Neural cell (in vitro differentiated cells): ENCODE results near the gene TRPM2. TPM values are rescaled to one million over a fixed set of nuclear protein-coding genes. Genes with fewer than 3 reads are reported as not detected.

Experiments
- H2AFZ ChIP-seq: fragments of 200-600, 300-800 bp; sonication (generic), shearing (Covaris generic); 2 replicates; pipeline ENCODE4 v1.6.0; 2014; ENCODE audit warnings: low read depth, mild to moderate bottlenecking, antibody characterized with exemption, low read length, moderate library complexity
- H3F3A ChIP-seq: fragments of 200-600 bp; shearing (Covaris generic); 2 replicates; pipeline ENCODE4 v1.6.1; 2016; ENCODE audit warnings: mild to moderate bottlenecking, moderate library complexity, mixed read lengths, antibody characterized with exemption, low read length; ENCODE audit not compliant: insufficient read depth, poor library complexity, severe bottlenecking
- H3K27ac ChIP-seq: fragments of 200-600, 300-800 bp; sonication (generic), shearing (Covaris generic); 2 replicates; pipeline ENCODE4 v1.5.1; 2014; ENCODE audit warnings: mild to moderate bottlenecking, low read length, moderate library complexity
- H3K27me3 ChIP-seq: fragments of 300-800, 200-600 bp; sonication (generic), shearing (Covaris generic); 2 replicates; pipeline ENCODE4 v1.6.0; 2014; ENCODE audit warnings: mild to moderate bottlenecking, low read depth, low read length, moderate library complexity; ENCODE audit not compliant: insufficient read depth
- H3K36me3 ChIP-seq: fragments of 300-800, 200-600 bp; sonication (generic), shearing (Covaris generic); 2 replicates; pipeline ENCODE4 v1.5.1; 2014; ENCODE audit warnings: mild to moderate bottlenecking, antibody characterized with exemption, low read length, moderate library complexity; ENCODE audit not compliant: insufficient read depth
- H3K4me2 ChIP-seq: fragments of 300-800, 200-600 bp; sonication (generic), shearing (Covaris generic); 2 replicates; pipeline ENCODE4 v1.6.0; 2014; ENCODE audit warnings: mild to moderate bottlenecking, low read length
- H3K4me3 ChIP-seq: fragments of 300-800, 200-600 bp; sonication (generic), shearing (Covaris generic); 2 replicates; pipeline ENCODE4 v1.5.1; 2014; ENCODE audit warnings: mild to moderate bottlenecking, low read length, moderate library complexity
- H3K79me2 ChIP-seq: fragments of 200-600 bp; shearing (Covaris generic); replicated peaks from 2 replicates; pipeline ENCODE4 v1.6.0; 2014; ENCODE audit warnings: mild to moderate bottlenecking, low read length, moderate library complexity; ENCODE audit not compliant: insufficient read depth
- H3K9ac ChIP-seq: fragments of 300-800, 200-600 bp; sonication (generic), shearing (Covaris generic); 2 replicates; pipeline ENCODE4 v1.6.1; 2016; ENCODE audit warnings: mild to moderate bottlenecking, low read length, mixed read lengths
- H3K9me2 ChIP-seq: fragments of 200-600 bp; shearing (Covaris generic); 2 replicates; pipeline ENCODE4 v1.6.1; 2016; ENCODE audit warnings: mild to moderate bottlenecking, low read length, mixed read lengths; ENCODE audit not compliant: insufficient read depth
- H3K9me3 ChIP-seq: fragments of 200-600, 300-800 bp; sonication (generic), shearing (Covaris generic); 2 replicates; pipeline ENCODE4 v1.6.1; 2016; ENCODE audit warnings: mild to moderate bottlenecking, mixed run types, low read length, moderate library complexity, mixed read lengths
- H4K20me1 ChIP-seq: fragments of 200-600 bp; shearing (Covaris generic); 2 replicates; pipeline ENCODE4 v1.6.1; 2016; ENCODE audit warnings: mild to moderate bottlenecking, mixed run types; ENCODE audit not compliant: insufficient read depth
- EP300 ChIP-seq: fragments of 450-650 bp; conservative IDR thresholded peaks from 2 replicates; pipeline ENCODE4 v1.6.1; 2014; ENCODE audit warnings: antibody characterized with exemption, mild to moderate bottlenecking, moderate library complexity; ENCODE audit not compliant: poor library complexity, severe bottlenecking
- EZH2 ChIP-seq: fragments of 200-600, 300-800 bp; shearing (Covaris generic), sonication (generic); IDR thresholded peaks from 2 replicates; pipeline ENCODE4 v1.6.1; 2014; ENCODE audit warnings: antibody characterized with exemption, low read length, borderline replicate concordance, mild to moderate bottlenecking; ENCODE audit not compliant: insufficient read depth, poor library complexity, severe bottlenecking
- MXI1 ChIP-seq: fragments of 450-650 bp; conservative IDR thresholded peaks from 2 replicates; pipeline ENCODE4 v1.6.1; 2014; ENCODE audit warnings: antibody characterized with exemption, mild to moderate bottlenecking; ENCODE audit not compliant: poor library complexity, severe bottlenecking
- POLR2AphosphoS5 ChIP-seq: IDR thresholded peaks from 2 replicates; pipeline ENCODE4 v1.6.1; 2012
- RAD21 ChIP-seq: fragments of 450-650 bp; conservative IDR thresholded peaks from 2 replicates; pipeline ENCODE4 v1.6.1; 2014; ENCODE audit warnings: antibody characterized with exemption, mild to moderate bottlenecking, moderate library complexity
- REST ChIP-seq: IDR thresholded peaks from 2 replicates; pipeline ENCODE4 v1.6.1; 2012; ENCODE audit warnings: borderline replicate concordance
- SMC3 ChIP-seq: fragments of 450-650 bp; conservative IDR thresholded peaks from 2 replicates; pipeline ENCODE4 v1.6.1; 2014; ENCODE audit warnings: antibody characterized with exemption, mild to moderate bottlenecking, moderate library complexity; ENCODE audit not compliant: poor library complexity
- TAF1 ChIP-seq: IDR thresholded peaks from 2 replicates; pipeline ENCODE4 v1.6.1; 2012; ENCODE audit warnings: low read depth
- polyA plus RNA-seq: library from polyadenylated mRNA; depleted of rRNA; stranded (reverse); fragments of >200 nt; gene quantifications from 2 replicates; pipeline ENCODE4 v1.2.3, GENCODE V29; 2014
- TF ChIP-seq, protein P1 (sequence below): fragments of 450-650 bp; IDR thresholded peaks from 2 replicates; pipeline ENCODE4 v1.5.1; 2014; ENCODE audit warnings: antibody characterized with exemption, mild to moderate bottlenecking, moderate library complexity; ENCODE audit not compliant: poor library complexity, severe bottlenecking

TRPM2 gene
- polyA plus RNA-seq, 1 donor from 2014 or later, result 0.14 TPM

DNA sequence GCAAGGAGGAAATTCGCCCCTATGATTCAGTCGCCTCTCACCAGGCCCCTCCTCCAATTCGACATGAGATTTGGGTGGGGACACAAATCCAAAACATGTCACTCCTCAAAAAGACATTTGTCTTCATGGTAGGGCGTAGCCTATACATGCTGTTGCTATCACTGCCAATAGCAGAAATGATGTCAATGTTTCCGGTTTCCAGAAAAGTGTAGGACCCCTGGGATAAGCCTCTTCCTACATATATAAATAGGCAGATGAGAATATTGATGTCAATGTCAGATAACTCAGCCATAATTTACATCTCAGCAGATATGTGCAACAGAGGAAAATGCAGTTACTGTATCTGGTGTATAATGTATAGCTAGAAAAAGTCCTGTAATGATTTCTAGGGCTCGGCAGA lies 118.6 kb downstream of the TRPM2 start:
- H3K4me3 ChIP-seq, result no peak overlapping the region
- H3K27me3 ChIP-seq, result no peaks in the 10 kb centered on the region
- H3K9me3 ChIP-seq, result no peaks in the 10 kb centered on the region
- H3F3A ChIP-seq, result no peaks in the 10 kb centered on the region
- H3K27ac ChIP-seq, result peak overlapping the region; percentile 66
- no peaks in the 10 kb centered on the region for H3K36me3 ChIP-seq
- H3K4me2 ChIP-seq, result no peak overlapping the region
- no peaks in the 10 kb centered on the region for H3K79me2 ChIP-seq
- peak overlapping the region; percentile 22 for H3K9ac ChIP-seq
- no peaks in the 10 kb centered on the region for H3K9me2 ChIP-seq
- no peak overlapping the region for H2AFZ ChIP-seq
- no peaks in the 10 kb centered on the region for H4K20me1 ChIP-seq
- TF ChIP-seq REST (no peak), POLR2AphosphoS5 (peak; percentile 58), MXI1 (no peak), RAD21 (no peak), SMC3 (no peak), EP300 (peak; percentile 51)

DNA sequence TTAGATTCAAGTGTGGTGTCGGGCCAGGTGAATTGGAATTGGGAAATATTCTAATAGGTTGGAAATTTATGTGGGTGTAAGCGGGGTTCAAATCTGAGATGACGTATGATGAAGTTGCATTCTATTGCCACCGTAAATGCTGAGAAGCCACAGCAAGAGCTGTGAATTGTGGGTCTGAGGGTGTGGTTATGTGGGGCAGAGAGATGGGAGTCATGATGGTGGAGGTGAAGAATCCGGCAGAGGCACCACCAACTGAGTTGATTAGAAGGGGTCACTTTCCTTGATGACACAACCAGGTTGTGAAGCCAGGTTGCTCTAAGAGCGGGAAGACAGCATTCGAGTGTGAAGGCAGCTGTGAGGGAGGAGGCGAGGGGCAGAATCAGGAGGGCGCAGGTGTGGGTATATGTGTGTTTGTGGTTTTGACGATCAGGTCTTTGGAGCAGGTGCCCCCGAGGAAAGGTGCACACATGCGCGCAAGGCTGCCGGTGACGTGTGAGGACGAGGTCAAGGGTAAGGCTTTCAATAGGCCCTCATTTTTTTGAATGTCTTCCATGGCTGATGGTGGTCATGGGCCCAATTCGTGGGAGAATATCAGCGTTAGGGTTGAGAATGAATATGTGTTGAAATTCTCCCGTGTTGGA lies 120.6 kb downstream of the TRPM2 start:
- Histone ChIP-seq H3K36me3 (no peaks in the 10 kb centered on the region), H3K9ac (no peak overlapping the region), H2AFZ (no peak overlapping the region), H3K79me2 (no peaks in the 10 kb centered on the region), H4K20me1 (no peaks in the 10 kb centered on the region), H3K4me2 (no peak overlapping the region), H3K4me3 (no peak overlapping the region), H3F3A (no peaks in the 10 kb centered on the region), H3K9me2 (no peaks in the 10 kb centered on the region), H3K27ac (no peak overlapping the region), H3K9me3 (no peaks in the 10 kb centered on the region), H3K27me3 (no peaks in the 10 kb centered on the region)
- no peak for TF ChIP-seq TAF1
- TF ChIP-seq POLR2AphosphoS5, result no peak
- TF ChIP-seq SMC3, result no peak
- no peak for TF ChIP-seq EZH2
- TF ChIP-seq REST, result no peak
- no peak for TF ChIP-seq RAD21
- TF ChIP-seq EP300, result no peak
- TF ChIP-seq, protein P1, sequence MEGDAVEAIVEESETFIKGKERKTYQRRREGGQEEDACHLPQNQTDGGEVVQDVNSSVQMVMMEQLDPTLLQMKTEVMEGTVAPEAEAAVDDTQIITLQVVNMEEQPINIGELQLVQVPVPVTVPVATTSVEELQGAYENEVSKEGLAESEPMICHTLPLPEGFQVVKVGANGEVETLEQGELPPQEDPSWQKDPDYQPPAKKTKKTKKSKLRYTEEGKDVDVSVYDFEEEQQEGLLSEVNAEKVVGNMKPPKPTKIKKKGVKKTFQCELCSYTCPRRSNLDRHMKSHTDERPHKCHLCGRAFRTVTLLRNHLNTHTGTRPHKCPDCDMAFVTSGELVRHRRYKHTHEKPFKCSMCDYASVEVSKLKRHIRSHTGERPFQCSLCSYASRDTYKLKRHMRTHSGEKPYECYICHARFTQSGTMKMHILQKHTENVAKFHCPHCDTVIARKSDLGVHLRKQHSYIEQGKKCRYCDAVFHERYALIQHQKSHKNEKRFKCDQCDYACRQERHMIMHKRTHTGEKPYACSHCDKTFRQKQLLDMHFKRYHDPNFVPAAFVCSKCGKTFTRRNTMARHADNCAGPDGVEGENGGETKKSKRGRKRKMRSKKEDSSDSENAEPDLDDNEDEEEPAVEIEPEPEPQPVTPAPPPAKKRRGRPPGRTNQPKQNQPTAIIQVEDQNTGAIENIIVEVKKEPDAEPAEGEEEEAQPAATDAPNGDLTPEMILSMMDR, result no peak
